ENCODE data around the gene ACTMAP. TPM values are rescaled to one million over a fixed set of nuclear protein-coding genes. Genes with fewer than 3 reads are reported as not detected.
A peak's percentile ranks its signal among the peaks of the same experiment; 100 is the strongest.

ACTMAP gene
- total and polyA plus RNA-seq, 9 of the 15 experiments (the other 6 are each of a cell fraction or from before 2014, with no cell fraction given): 1.7 to 16.6 (median 4.9) TPM

- TF ChIP-seq CBX1 (IDR thresholded peaks at IDR 0.05; ENCODE audit: low read depth) (peak; percentile 83; the same call in 1 of the 2 replicates), ZBTB40 (IDR thresholded peaks at IDR 0.05) (0 out of 2 replicates have a peak, but pooled peaks have one; percentile 42), ZBTB40 (CRISPR knock-in tag; IDR thresholded peaks at IDR 0.05) (no peak), GATA2 (CRISPR knock-in tag; IDR thresholded peaks at IDR 0.05) (no peak), GTF2A2 (tag; IDR thresholded peaks at IDR 0.05) (no peak), ZMIZ1 (IDR thresholded peaks at IDR 0.05; ENCODE audit: low read depth in 2 of 2, low read length in 2 of 2) (no peak), POLR3G (IDR thresholded peaks at IDR 0.05; ENCODE audit: extremely low read depth, insufficient read length, insufficient replicate concordance) (no peak), GTF2B (IDR thresholded peaks at IDR 0.05; ENCODE audit: extremely low read depth, insufficient read length) (no peak), PREB (CRISPR knock-in tag; IDR thresholded peaks at IDR 0.05) (no peak), SETDB1 (IDR thresholded peaks at IDR 0.05; ENCODE audit: low read length) (no peak), ZNF24 (IDR thresholded peaks at IDR 0.05) (peak; percentile 67)
Observed at GRCh38 chr19:40776932-40777644, 26.8 kb upstream of the ACTMAP start (continued).

Measured in K562 (cell line).